Upper lobe of left lung (tissue), 4 donors: ENCODE results near the gene SAMMSON.

Experiments used
- POLR2A ChIP-seq, 4 donors: fragments of 450-650 bp; IDR thresholded peaks; one replicate each; pipeline ENCODE4 v1.5.1; 2016 to 2017; ENCODE audit warnings: antibody characterized with exemption in 4 of 4, mild to moderate bottlenecking in 2 of 4
- POLR2AphosphoS5 ChIP-seq, 2 donors: sonication (generic); formaldehyde crosslinking; IDR thresholded peaks; one replicate each; pipeline ENCODE4 v1.5.1; 2017; ENCODE audit warnings: antibody characterized with exemption in 2 of 2
- TF ChIP-seq, protein P1 (sequence below), 6 experiments: fragments of 450-650 bp in 4 of 6; fragments of 200-600 bp in 2 of 6; sonication (generic) in 2 of 6; IDR thresholded peaks; one replicate each; pipeline ENCODE4 v1.5.1; 2016 to 2019; ENCODE audit warnings: antibody characterized with exemption in 6 of 6

- no peak for TF ChIP-seq POLR2AphosphoS5 (IDR thresholded peaks at IDR 0.05)
- TF ChIP-seq POLR2A (IDR thresholded peaks at IDR 0.05) = no peak
- TF ChIP-seq, protein P1, sequence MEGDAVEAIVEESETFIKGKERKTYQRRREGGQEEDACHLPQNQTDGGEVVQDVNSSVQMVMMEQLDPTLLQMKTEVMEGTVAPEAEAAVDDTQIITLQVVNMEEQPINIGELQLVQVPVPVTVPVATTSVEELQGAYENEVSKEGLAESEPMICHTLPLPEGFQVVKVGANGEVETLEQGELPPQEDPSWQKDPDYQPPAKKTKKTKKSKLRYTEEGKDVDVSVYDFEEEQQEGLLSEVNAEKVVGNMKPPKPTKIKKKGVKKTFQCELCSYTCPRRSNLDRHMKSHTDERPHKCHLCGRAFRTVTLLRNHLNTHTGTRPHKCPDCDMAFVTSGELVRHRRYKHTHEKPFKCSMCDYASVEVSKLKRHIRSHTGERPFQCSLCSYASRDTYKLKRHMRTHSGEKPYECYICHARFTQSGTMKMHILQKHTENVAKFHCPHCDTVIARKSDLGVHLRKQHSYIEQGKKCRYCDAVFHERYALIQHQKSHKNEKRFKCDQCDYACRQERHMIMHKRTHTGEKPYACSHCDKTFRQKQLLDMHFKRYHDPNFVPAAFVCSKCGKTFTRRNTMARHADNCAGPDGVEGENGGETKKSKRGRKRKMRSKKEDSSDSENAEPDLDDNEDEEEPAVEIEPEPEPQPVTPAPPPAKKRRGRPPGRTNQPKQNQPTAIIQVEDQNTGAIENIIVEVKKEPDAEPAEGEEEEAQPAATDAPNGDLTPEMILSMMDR (IDR thresholded peaks at IDR 0.05) = no peak
Measured at GRCh38 chr3:70049761-70050160, 50.2 kb downstream of the SAMMSON start.
